Parathyroid adenoma (tissue), 2 donors: ENCODE results near the gene SLAMF6.

Experiments
- H2AFZ ChIP-seq: fragments of 300-600 bp; sonication (generic); one replicate; pipeline ENCODE4 v1.7.0; 2017; ENCODE audit warnings: antibody characterized with exemption, mild to moderate bottlenecking
- H3K27ac ChIP-seq: fragments of 300-600 bp; sonication (generic); one replicate; pipeline ENCODE4 v1.7.0; 2017
- H3K27me3 ChIP-seq: fragments of 300-600 bp; sonication (generic); one replicate; pipeline ENCODE4 v1.7.0; 2017; ENCODE audit warnings: low read length; ENCODE audit not compliant: control insufficient read depth, insufficient read depth
- H3K36me3 ChIP-seq: fragments of 300-600 bp; sonication (generic); one replicate; pipeline ENCODE4 v1.7.0; 2017; ENCODE audit warnings: low read length; ENCODE audit not compliant: control insufficient read depth, insufficient read depth
- H3K4me1 ChIP-seq: fragments of 300-600 bp; sonication (generic); one replicate; pipeline ENCODE4 v1.7.0; 2017; ENCODE audit warnings: control low read depth
- H3K4me2 ChIP-seq: fragments of 300-600 bp; sonication (generic); one replicate; pipeline ENCODE4 v1.7.0; 2017; ENCODE audit warnings: low read length
- H3K4me3 ChIP-seq: fragments of 300-600 bp; sonication (generic); one replicate; pipeline ENCODE4 v1.7.0; 2017; ENCODE audit warnings: low read depth, low read length
- H3K79me2 ChIP-seq: fragments of 300-600 bp; sonication (generic); one replicate; pipeline ENCODE4 v1.7.0; 2017; ENCODE audit warnings: control low read depth
- H3K9ac ChIP-seq: fragments of 300-600 bp; sonication (generic); one replicate; pipeline ENCODE4 v1.7.0; 2017; ENCODE audit warnings: mild to moderate bottlenecking
- H3K9me3 ChIP-seq: fragments of 300-600 bp; sonication (generic); one replicate; pipeline ENCODE4 v1.7.0; 2017; ENCODE audit warnings: low read length; ENCODE audit not compliant: control insufficient read depth
- TF ChIP-seq, protein P1 (sequence below): fragments of 300-600 bp; sonication (generic); IDR thresholded peaks from one replicate; pipeline ENCODE4 v1.7.0; 2017; ENCODE audit warnings: antibody characterized with exemption, mild to moderate bottlenecking
- donor health status: primary hyperparathyroidism.

SLAMF6 gene

DNA sequence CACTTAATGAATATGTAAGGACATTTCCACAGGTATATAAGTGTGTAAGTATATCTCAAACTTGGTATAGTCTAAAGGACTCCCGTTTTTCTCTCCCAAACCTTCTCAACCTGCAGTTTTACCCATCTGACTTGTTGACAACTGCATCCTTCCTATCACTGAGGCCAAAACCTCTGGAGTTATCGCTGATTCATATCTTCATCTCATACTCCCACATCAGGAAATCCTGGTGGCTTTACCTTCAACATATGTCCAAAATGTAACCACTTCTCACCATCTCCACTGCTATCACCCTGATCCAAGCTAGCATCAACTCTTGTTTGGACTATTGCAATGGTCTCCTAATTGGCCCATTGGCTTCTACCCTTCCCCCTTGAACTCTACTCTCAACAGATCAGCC, 30.4 kb downstream of the SLAMF6 start:
- H3K4me2 ChIP-seq, result no peak overlapping the region
- H3K79me2 ChIP-seq, result no peaks in the 10 kb centered on the region
- no peak overlapping the region for H3K27ac ChIP-seq
- TF ChIP-seq, protein P1, sequence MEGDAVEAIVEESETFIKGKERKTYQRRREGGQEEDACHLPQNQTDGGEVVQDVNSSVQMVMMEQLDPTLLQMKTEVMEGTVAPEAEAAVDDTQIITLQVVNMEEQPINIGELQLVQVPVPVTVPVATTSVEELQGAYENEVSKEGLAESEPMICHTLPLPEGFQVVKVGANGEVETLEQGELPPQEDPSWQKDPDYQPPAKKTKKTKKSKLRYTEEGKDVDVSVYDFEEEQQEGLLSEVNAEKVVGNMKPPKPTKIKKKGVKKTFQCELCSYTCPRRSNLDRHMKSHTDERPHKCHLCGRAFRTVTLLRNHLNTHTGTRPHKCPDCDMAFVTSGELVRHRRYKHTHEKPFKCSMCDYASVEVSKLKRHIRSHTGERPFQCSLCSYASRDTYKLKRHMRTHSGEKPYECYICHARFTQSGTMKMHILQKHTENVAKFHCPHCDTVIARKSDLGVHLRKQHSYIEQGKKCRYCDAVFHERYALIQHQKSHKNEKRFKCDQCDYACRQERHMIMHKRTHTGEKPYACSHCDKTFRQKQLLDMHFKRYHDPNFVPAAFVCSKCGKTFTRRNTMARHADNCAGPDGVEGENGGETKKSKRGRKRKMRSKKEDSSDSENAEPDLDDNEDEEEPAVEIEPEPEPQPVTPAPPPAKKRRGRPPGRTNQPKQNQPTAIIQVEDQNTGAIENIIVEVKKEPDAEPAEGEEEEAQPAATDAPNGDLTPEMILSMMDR, result no peak
- no peak overlapping the region for H3K4me3 ChIP-seq
- H3K9ac ChIP-seq, result no peak overlapping the region
- no peak overlapping the region for H2AFZ ChIP-seq
- H3K36me3 ChIP-seq, result no peaks in the 10 kb centered on the region
- H3K27me3 ChIP-seq, result no peaks in the 10 kb centered on the region
- no peaks in the 10 kb centered on the region for H3K9me3 ChIP-seq
- H3K4me1 ChIP-seq, result no peaks in the 10 kb centered on the region

DNA sequence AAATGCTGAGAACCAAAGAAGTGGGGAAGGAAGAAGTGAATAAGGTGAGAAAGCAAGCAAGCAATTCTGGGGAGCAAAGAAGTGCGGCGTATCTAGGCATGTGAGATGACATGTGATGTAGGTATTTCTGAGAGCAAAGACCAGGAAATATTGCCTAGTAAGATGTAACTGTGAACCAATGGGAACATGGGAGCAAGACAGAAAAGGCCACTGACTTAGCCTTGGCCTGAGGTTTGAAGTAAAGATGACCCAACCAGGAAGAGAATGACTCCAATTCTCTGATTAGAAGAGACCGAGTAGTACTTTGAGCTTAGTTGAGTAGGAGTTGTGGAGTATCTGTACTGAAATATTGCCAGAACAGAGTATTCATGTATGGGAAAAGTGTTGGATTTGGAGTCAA, 31.1 kb downstream of the SLAMF6 start:
- Histone ChIP-seq H3K27ac (no peak overlapping the region), H3K4me3 (no peak overlapping the region), H3K36me3 (no peaks in the 10 kb centered on the region), H3K27me3 (no peaks in the 10 kb centered on the region), H3K9ac (no peak overlapping the region), H3K4me2 (no peak overlapping the region), H2AFZ (no peak overlapping the region), H3K9me3 (no peaks in the 10 kb centered on the region), H3K4me1 (no peaks in the 10 kb centered on the region), H3K79me2 (no peaks in the 10 kb centered on the region)
- TF ChIP-seq, protein P1, result no peak

DNA sequence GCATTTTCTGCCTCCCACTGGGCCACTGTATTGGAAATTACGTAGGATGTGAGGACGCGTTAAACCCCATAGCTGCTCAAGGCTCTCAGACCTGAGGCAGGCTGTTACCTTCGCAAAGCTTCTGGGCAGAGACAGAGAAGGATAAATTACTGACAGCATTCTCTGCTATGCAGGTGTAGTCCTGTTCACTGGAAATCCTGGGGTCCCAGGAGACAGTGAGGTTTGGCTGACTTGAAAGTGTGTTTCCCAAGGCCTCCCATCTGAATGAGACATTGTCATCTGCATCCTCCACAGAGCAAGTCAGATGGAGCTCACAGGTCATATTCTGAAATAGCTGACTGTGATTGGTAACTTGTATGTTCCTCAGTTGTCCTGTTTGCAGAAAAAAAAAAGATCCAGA, 32.0 kb downstream of the SLAMF6 start:
- no peak overlapping the region for H3K4me3 ChIP-seq
- TF ChIP-seq, protein P1, result no peak
- no peaks in the 10 kb centered on the region for H3K27me3 ChIP-seq
- H3K27ac ChIP-seq, result no peak overlapping the region
- H3K79me2 ChIP-seq, result no peaks in the 10 kb centered on the region
- no peak overlapping the region for H3K4me2 ChIP-seq
- H3K36me3 ChIP-seq, result no peaks in the 10 kb centered on the region
- H3K9me3 ChIP-seq, result no peaks in the 10 kb centered on the region
- H3K9ac ChIP-seq, result no peak overlapping the region
- no peaks in the 10 kb centered on the region for H3K4me1 ChIP-seq
- H2AFZ ChIP-seq, result no peak overlapping the region

GRCh38 chr1:160489513-160490261, 33.4 kb downstream of the SLAMF6 start:
- H3K79me2 ChIP-seq, result no peaks in the 10 kb centered on the region
- no peaks in the 10 kb centered on the region for H3K36me3 ChIP-seq
- H3K27me3 ChIP-seq, result no peaks in the 10 kb centered on the region
- no peak overlapping the region for H2AFZ ChIP-seq
- no peaks in the 10 kb centered on the region for H3K4me1 ChIP-seq
- H3K9ac ChIP-seq, result no peak overlapping the region
- H3K4me2 ChIP-seq, result no peak overlapping the region
- H3K9me3 ChIP-seq, result no peaks in the 10 kb centered on the region
- no peak overlapping the region for H3K27ac ChIP-seq
- H3K4me3 ChIP-seq, result no peak overlapping the region
- TF ChIP-seq, protein P1, result no peak
